HepG2 (cell line): ENCODE data around the gene HCFC1. TPM values are rescaled to one million over a fixed set of nuclear protein-coding genes. Genes with fewer than 3 reads are reported as not detected.

Experiments used
- AKAP8 ChIP-seq: sonication (generic); formaldehyde crosslinking; IDR thresholded peaks from 2 replicates; pipeline ENCODE4 v1.5.1; 2020; ENCODE audit warnings: mild to moderate bottlenecking, missing genetic modification reagents
- CREB1 ChIP-seq, 2 experiments: fragments of 450-650 bp in 1 of 2; IDR thresholded peaks; 2 replicates each; pipeline ENCODE4 v1.6.1; 2016 to 2017; ENCODE audit warnings: control low read depth in 1 of 2, mild to moderate bottlenecking in 1 of 2, missing compliant biosample characterization in 1 of 2, missing genetic modification characterization in 1 of 2
- HOXA3 ChIP-seq: sonication (generic); formaldehyde crosslinking; IDR thresholded peaks from 2 replicates; pipeline ENCODE4 v1.5.0; 2020; ENCODE audit warnings: missing genetic modification reagents
- IRF2 ChIP-seq: IDR thresholded peaks from 2 replicates; pipeline ENCODE4 v1.6.1; 2018; ENCODE audit warnings: missing genetic modification reagents, missing compliant biosample characterization
- KLF6 ChIP-seq: IDR thresholded peaks from 2 replicates; pipeline ENCODE4 v1.8.0; 2016; ENCODE audit warnings: missing biosample characterization, missing genetic modification reagents
- KMT2B ChIP-seq: IDR thresholded peaks from 2 replicates; pipeline ENCODE4 v1.6.1; 2016; ENCODE audit warnings: missing genetic modification reagents, missing compliant biosample characterization
- NCOA5 ChIP-seq: sonication (generic); formaldehyde crosslinking; IDR thresholded peaks from 2 replicates; pipeline ENCODE4 v1.4.0; 2020; ENCODE audit warnings: missing genetic modification reagents
- NCOR1 ChIP-seq: fragments of 200-600 bp; sonication (generic); IDR thresholded peaks from 2 replicates; pipeline ENCODE4 v1.7.0; 2017; ENCODE audit warnings: antibody characterized with exemption, low read length, borderline replicate concordance
- NR0B2 ChIP-seq: sonication (generic); formaldehyde crosslinking; IDR thresholded peaks from 2 replicates; pipeline ENCODE4 v1.4.0; 2020; ENCODE audit warnings: mild to moderate bottlenecking, missing genetic modification reagents
- PAX8 ChIP-seq: sonication (generic); formaldehyde crosslinking; IDR thresholded peaks from 2 replicates; pipeline ENCODE4 v1.8.0; 2022; ENCODE audit warnings: mild to moderate bottlenecking, missing genetic modification reagents, borderline replicate concordance
- PHF8 ChIP-seq: sonication (generic); formaldehyde crosslinking; IDR thresholded peaks from 2 replicates; pipeline ENCODE4 v1.5.0; 2020; ENCODE audit warnings: missing genetic modification reagents
- POLR2AphosphoS5 ChIP-seq: IDR thresholded peaks from 2 replicates; pipeline ENCODE4 v1.6.1; 2012; ENCODE audit warnings: low read depth, low read length
- SALL1 ChIP-seq: sonication (generic); formaldehyde crosslinking; IDR thresholded peaks from 2 replicates; pipeline ENCODE4 v1.8.0; 2022; ENCODE audit warnings: mild to moderate bottlenecking, missing genetic modification reagents
- SOX13 ChIP-seq, 3 experiments: fragments of 450-650 bp in 1 of 3; sonication (generic) in 1 of 3; formaldehyde crosslinking in 1 of 3; IDR thresholded peaks in 2 of 3; conservative IDR thresholded peaks in 1 of 3; 2 replicates each; pipeline versions ENCODE4 v1.5.0 to v1.6.1; 2016 to 2020; ENCODE audit warnings: antibody characterized with exemption in 1 of 3, mild to moderate bottlenecking in 1 of 3, missing compliant biosample characterization in 1 of 3, missing genetic modification reagents in 1 of 3, moderate library complexity in 1 of 3
- SP2 ChIP-seq: sonication (generic); formaldehyde crosslinking; IDR thresholded peaks from 2 replicates; pipeline ENCODE4 v1.5.1; 2020; ENCODE audit warnings: mild to moderate bottlenecking, missing genetic modification reagents
- TBX2 ChIP-seq: sonication (generic); formaldehyde crosslinking; IDR thresholded peaks from 2 replicates; pipeline ENCODE4 v1.5.0; 2020; ENCODE audit warnings: missing genetic modification reagents, mild to moderate bottlenecking, borderline replicate concordance
- TCF7 ChIP-seq: sonication (generic); IDR thresholded peaks from 2 replicates; pipeline ENCODE4 v1.6.1; 2016; ENCODE audit warnings: antibody characterized with exemption, low read depth
- TFDP2 ChIP-seq: sonication (generic); formaldehyde crosslinking; IDR thresholded peaks from 2 replicates; pipeline ENCODE4 v1.4.0; 2020; ENCODE audit warnings: missing genetic modification reagents
- YY1 ChIP-seq: IDR thresholded peaks from 2 replicates; pipeline ENCODE4 v1.6.1; 2011; ENCODE audit warnings: low read length, low read depth, moderate library complexity, mild to moderate bottlenecking; ENCODE audit not compliant: insufficient read depth, insufficient replicate concordance
- ZGPAT ChIP-seq: IDR thresholded peaks from 2 replicates; pipeline ENCODE4 v1.6.1; 2016; ENCODE audit warnings: mild to moderate bottlenecking
- ZNF354B ChIP-seq: sonication (generic); formaldehyde crosslinking; IDR thresholded peaks from 2 replicates; pipeline ENCODE4 v1.8.0; 2022; ENCODE audit warnings: mild to moderate bottlenecking, missing genetic modification reagents
- ZNF44 ChIP-seq: sonication (generic); formaldehyde crosslinking; IDR thresholded peaks from 2 replicates; pipeline ENCODE4 v1.5.1; 2020; ENCODE audit warnings: mild to moderate bottlenecking, missing genetic modification reagents
- ZNF574 ChIP-seq: sonication (generic); formaldehyde crosslinking; IDR thresholded peaks from 2 replicates; pipeline ENCODE4 v1.4.0; 2020; ENCODE audit warnings: missing genetic modification reagents
- polyA plus RNA-seq, 8 experiments: library from polyadenylated mRNA; depleted of rRNA in 3 of 8; stranded (reverse) in 7 of 8; unstranded in 1 of 8; fragments of >200 nt; fragmentation: Illumina TruSeq in 4 of 8; extraction: Trizol in 4 of 8; gene quantifications; 2 replicates each; pipeline versions ENCODE4 v1.2.1 to v1.2.3, GENCODE V29; 2011 to 2016; ENCODE audit warnings: low read depth in 4 of 8, missing spikeins in 1 of 8, mixed read lengths in 1 of 8; ENCODE audit not compliant: insufficient read depth in 1 of 8
- total RNA-seq, 5 experiments: library from RNA; depleted of rRNA; stranded (reverse); fragments of >200 nt; fragmentation: Illumina TruSeq; extraction: Trizol; gene quantifications; 2 replicates each; pipeline ENCODE4 v1.2.3, GENCODE V29; 2016; ENCODE audit warnings: low read depth in 1 of 5

The HCFC1 gene
- total and polyA plus RNA-seq, 2 of the 13 experiments (the other 11 are each of a cell fraction or from before 2014, with no cell fraction given): 5.8 to 17.8 TPM

DNA sequence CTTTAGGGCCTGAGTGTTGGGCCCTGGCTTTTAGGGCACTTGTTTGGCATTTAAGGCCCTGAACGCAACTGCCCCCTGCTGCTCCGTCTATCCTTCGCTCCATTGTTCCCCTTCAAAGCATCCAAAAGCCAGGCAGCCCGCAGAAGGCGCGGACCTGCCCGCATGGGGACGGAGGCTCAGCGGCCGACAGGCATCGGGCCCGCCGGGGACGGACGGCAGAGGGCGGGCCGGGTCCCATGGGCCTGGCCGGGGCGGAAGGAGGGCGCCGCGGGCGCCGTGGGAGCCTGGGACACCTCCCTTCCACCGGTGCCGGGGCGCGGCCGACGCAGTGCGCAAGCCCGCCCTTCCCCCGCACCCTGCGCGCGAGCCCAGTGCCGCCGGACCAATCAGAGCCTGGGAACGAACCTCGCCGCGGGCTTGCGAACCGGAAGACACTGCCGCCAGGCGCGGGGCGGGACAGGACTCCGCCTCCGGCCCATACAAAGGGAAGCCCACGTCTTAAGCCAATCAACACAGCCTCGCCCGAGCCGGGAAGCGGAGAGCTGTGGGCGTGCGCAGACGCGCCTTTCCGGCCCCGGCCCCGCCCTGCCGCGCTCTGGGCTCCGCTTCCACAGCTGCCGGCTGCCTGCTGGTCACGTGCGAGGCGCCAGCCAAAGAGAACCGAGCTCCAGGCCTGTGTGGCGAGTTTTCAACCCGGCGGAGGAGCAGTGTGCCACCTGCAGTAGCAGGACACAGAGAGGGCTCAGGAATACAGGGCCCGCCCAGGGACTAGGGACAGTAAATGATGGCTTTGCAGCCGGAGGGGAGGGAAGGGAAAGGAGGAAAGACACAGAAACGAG is 43.5 kb downstream of the HCFC1 start (continued):
- TF ChIP-seq SOX13 (IDR thresholded peaks at IDR 0.05): no peak
- peak in 1 of 2 experiments; percentile 20; a peak in 1 of 4 replicates for TF ChIP-seq SOX13 (CRISPR knock-in tag; conservative IDR thresholded peaks at IDR 0.05 in 1 of 2, IDR thresholded peaks at IDR 0.05 in 1 of 2)
- TF ChIP-seq PAX8: no peak
- peak; percentile 68; the same call in 1 of the 2 replicates for TF ChIP-seq HOXA3 (CRISPR knock-in tag)
- TF ChIP-seq YY1: peak; percentile 57
- TF ChIP-seq PHF8: peak; percentile 63; the same call in 1 of the 2 replicates
- TF ChIP-seq NR0B2 (CRISPR knock-in tag): no peak
- peak; percentile 43; the same call in 1 of the 2 replicates for TF ChIP-seq SALL1 (CRISPR knock-in tag)
- TF ChIP-seq ZGPAT (CRISPR knock-in tag): 0 out of 2 replicates have a peak, but pooled peaks have one; percentile 5
- no peak for TF ChIP-seq NCOA5 (CRISPR knock-in tag)
- TF ChIP-seq ZNF574 (CRISPR knock-in tag): peak; percentile 56
- no peak for TF ChIP-seq TCF7
- peak; percentile 62 for TF ChIP-seq POLR2AphosphoS5
- TF ChIP-seq AKAP8 (CRISPR knock-in tag): peak; percentile 81; the same call in 1 of the 2 replicates
- TF ChIP-seq KLF6 (CRISPR knock-in tag): peak; percentile 62
- peak; percentile 51; the same call in 1 of the 2 replicates for TF ChIP-seq IRF2 (CRISPR knock-in tag)
- no peak for TF ChIP-seq ZNF44 (CRISPR knock-in tag)
- 0 out of 2 replicates have a peak, but pooled peaks have one; percentile 19 for TF ChIP-seq CREB1 (IDR thresholded peaks at IDR 0.05)
- TF ChIP-seq CREB1 (CRISPR knock-in tag; IDR thresholded peaks at IDR 0.05): 0 out of 2 replicates have a peak, but pooled peaks have one; percentile 38
- peak; percentile 17; the same call in 1 of the 2 replicates for TF ChIP-seq NCOR1
- peak; percentile 46; the same call in 1 of the 2 replicates for TF ChIP-seq TBX2
- TF ChIP-seq KMT2B (CRISPR knock-in tag): 0 out of 2 replicates have a peak, but pooled peaks have one; percentile 29
- TF ChIP-seq ZNF354B (CRISPR knock-in tag): 0 out of 2 replicates have a peak, but pooled peaks have one; percentile 14
- TF ChIP-seq TFDP2: peak; percentile 80
- TF ChIP-seq SP2: peak; percentile 76
